ENCODE measurements around the gene ZNF426.
"Not testable (repeated sequence)": the region's sequence is repeated elsewhere in the genome, so short reads cannot be mapped to it uniquely, and the experiment has no call there.

The ZNF426 gene

DNA sequence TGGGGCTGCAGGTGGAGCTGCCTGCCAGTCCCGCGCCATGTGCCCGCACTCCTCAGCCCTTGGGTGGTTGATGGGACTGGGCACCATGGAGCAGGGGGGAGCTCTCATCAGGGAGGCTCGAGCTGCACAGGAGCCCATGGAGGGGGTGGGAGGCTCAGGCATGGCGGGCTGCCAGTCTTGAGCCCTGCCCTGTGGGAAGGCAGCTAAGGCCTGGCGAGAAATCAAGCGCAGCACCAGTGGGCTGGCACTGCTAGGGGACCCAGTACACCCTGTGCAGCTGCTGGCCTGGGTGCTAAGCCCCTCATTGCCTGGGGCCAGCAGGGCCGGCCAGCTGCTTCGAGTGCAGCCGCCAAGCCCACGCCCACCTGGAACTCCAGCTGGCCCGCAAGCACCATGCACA is 2.8 kb upstream of the ZNF426 start:
- not testable (repeated sequence) for H3K4me1 ChIP-seq (ENCODE audit: insufficient read depth, low read length); H3K4me3 ChIP-seq (ENCODE audit: low read length); H3K27ac ChIP-seq (ENCODE audit: low read length); H3K36me3 ChIP-seq (ENCODE audit: insufficient read depth, low read depth, low read length); H3K9ac ChIP-seq (ENCODE audit: low read depth, low read length); H3K27me3 ChIP-seq (ENCODE audit: insufficient read depth, low read length)
- H3K9me3 ChIP-seq (ENCODE audit: insufficient read depth, low read depth, low read length), result peaks cover 24% of the 10 kb centered on the region; the same call in 1 of the 2 replicates

- not testable (repeated sequence) for H3K27ac ChIP-seq (ENCODE audit: low read length); H3K27me3 ChIP-seq (ENCODE audit: insufficient read depth, low read length); H3K4me3 ChIP-seq (ENCODE audit: low read length); H3K9ac ChIP-seq (ENCODE audit: low read depth, low read length); H3K4me1 ChIP-seq (ENCODE audit: insufficient read depth, low read length)
- Histone ChIP-seq H3K36me3 (ENCODE audit: insufficient read depth, low read depth, low read length) (peaks cover 14% of the 10 kb centered on the region), H3K9me3 (ENCODE audit: insufficient read depth, low read depth, low read length) (peaks cover 25% of the 10 kb centered on the region)
These were observed 1.5 kb upstream of the ZNF426 start for GRCh38 chr19:9539921-9540320.

DNA sequence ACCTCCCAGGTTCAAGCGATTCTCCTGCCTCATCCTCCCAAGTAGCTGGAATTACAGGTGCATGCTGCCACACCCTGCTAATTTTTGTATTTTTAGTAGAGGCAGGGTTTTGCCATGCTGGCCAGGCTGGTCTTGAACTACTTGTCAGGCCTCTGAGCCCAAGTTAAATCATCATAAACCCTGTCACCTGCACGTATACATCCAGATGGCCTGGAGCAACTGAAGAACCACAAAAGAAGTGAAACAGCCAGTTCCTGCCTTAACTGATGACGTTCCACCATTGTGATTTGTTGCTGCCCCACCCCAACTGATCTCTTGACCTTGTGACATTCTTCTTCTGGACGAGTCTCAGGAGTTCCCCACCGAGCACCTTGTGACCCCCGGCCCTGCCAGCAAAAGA is 756 bp upstream of the ZNF426 start:
- not testable (repeated sequence) for H3K27ac ChIP-seq (ENCODE audit: low read length); H3K4me1 ChIP-seq (ENCODE audit: insufficient read depth, low read length); H3K27me3 ChIP-seq (ENCODE audit: insufficient read depth, low read length)
- peak overlapping the region; percentile 90 for H3K4me3 ChIP-seq (ENCODE audit: low read length)
- H3K9ac ChIP-seq (ENCODE audit: low read depth, low read length), result peak overlapping the region; percentile 98; the same call in 1 of the 2 replicates
- H3K9me3 ChIP-seq (ENCODE audit: insufficient read depth, low read depth, low read length), result peaks cover 25% of the 10 kb centered on the region
- peaks cover 21% of the 10 kb centered on the region for H3K36me3 ChIP-seq (ENCODE audit: insufficient read depth, low read depth, low read length)

- no peaks in the 10 kb centered on the region; the same call in 1 of the 2 replicates for H3K4me1 ChIP-seq (ENCODE audit: insufficient read depth, low read length)
- H3K4me3 ChIP-seq (ENCODE audit: low read length), result no peak overlapping the region
- no peaks in the 10 kb centered on the region for H3K27me3 ChIP-seq (ENCODE audit: insufficient read depth, low read length)
- peaks cover 54% of the 10 kb centered on the region for H3K36me3 ChIP-seq (ENCODE audit: insufficient read depth, low read depth, low read length)
- no peak overlapping the region for H3K27ac ChIP-seq (ENCODE audit: low read length)
- no peak overlapping the region for H3K9ac ChIP-seq (ENCODE audit: low read depth, low read length)
- peaks cover 49% of the 10 kb centered on the region for H3K9me3 ChIP-seq (ENCODE audit: insufficient read depth, low read depth, low read length)
These were observed 2.5 kb downstream of the ZNF426 start for GRCh38 chr19:9535934-9536333.

DNA sequence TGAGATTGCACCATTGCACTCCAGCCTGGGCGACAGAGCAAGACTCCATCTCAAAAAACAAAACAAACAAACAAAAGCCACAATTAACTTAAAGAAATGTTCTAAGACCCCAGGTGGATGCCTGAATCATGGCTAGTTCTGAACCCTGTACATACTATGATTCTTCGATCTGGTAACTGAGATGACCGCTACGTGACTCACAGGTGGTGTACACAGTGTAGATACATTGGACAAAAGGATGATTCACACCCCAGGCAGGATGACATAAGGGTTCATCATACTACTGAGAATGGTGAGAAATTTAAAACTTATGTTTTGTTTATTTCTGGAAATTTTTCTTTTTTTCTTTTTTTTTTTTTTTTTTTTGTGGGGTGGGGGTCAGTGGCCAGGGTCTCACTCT is 6.5 kb downstream of the ZNF426 start:
- H3K9me3 ChIP-seq (ENCODE audit: insufficient read depth, low read depth, low read length), result peaks cover 88% of the 10 kb centered on the region
- no peak overlapping the region for H3K9ac ChIP-seq (ENCODE audit: low read depth, low read length)
- H3K36me3 ChIP-seq (ENCODE audit: insufficient read depth, low read depth, low read length), result peaks cover 94% of the 10 kb centered on the region
- H3K27me3 ChIP-seq (ENCODE audit: insufficient read depth, low read length), result no peaks in the 10 kb centered on the region
- H3K4me3 ChIP-seq (ENCODE audit: low read length), result no peak overlapping the region
- no peak overlapping the region for H3K27ac ChIP-seq (ENCODE audit: low read length)
- no peaks in the 10 kb centered on the region for H3K4me1 ChIP-seq (ENCODE audit: insufficient read depth, low read length)

DNA sequence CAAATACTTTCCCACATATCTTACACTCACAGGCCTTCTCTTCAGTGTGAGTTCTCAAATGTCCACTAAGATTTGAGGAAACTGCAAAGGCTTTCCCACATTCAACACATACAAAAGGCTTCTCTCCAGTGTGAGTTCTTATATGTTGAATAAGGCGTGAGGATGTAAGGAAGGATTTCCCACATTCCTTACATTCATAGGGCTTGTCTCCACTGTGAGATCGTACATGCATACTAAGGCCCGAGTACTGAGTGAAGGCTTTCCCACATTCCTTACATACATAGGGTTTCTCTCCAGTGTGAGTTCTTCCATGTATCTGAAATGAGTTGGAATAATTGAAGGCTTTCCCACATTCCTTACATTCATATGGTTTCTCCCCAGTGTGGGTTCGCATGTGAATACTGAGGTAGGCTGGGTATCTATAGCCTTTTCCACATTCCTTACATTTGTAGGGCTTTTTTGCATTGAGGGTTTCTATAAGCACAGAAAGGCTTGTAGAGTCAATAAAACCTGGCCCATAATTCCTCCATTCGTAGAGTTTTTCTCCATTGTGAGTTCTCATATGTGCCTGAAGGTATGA is 9.6 kb downstream of the ZNF426 start:
- Histone ChIP-seq H3K4me1 (ENCODE audit: insufficient read depth, low read length) (no peaks in the 10 kb centered on the region), H3K27ac (ENCODE audit: low read length) (no peak overlapping the region), H3K9me3 (ENCODE audit: insufficient read depth, low read depth, low read length) (peaks cover 91% of the 10 kb centered on the region)

GRCh38 chr19:9523885-9524474 is 14.5 kb downstream of the ZNF426 start:
- no peak overlapping the region for H3K27ac ChIP-seq (ENCODE audit: low read length)
- H3K9me3 ChIP-seq (ENCODE audit: insufficient read depth, low read depth, low read length), result peaks cover 88% of the 10 kb centered on the region
- no peak overlapping the region for H3K9ac ChIP-seq (ENCODE audit: low read depth, low read length)
- peaks cover 47% of the 10 kb centered on the region for H3K36me3 ChIP-seq (ENCODE audit: insufficient read depth, low read depth, low read length)
- peak overlapping the region; percentile 30; the same call in 1 of the 2 replicates for H3K4me3 ChIP-seq (ENCODE audit: low read length)
- no peaks in the 10 kb centered on the region for H3K27me3 ChIP-seq (ENCODE audit: insufficient read depth, low read length)
- no peaks in the 10 kb centered on the region for H3K4me1 ChIP-seq (ENCODE audit: insufficient read depth, low read length)

More for the DNA sequence above, 9.6 kb downstream of the ZNF426 start:
- Histone ChIP-seq H3K4me3 (ENCODE audit: low read length) (peak overlapping the region; percentile 19), H3K36me3 (ENCODE audit: insufficient read depth, low read depth, low read length) (peaks cover 89% of the 10 kb centered on the region), H3K9ac (ENCODE audit: low read depth, low read length) (no peak overlapping the region), H3K27me3 (ENCODE audit: insufficient read depth, low read length) (no peaks in the 10 kb centered on the region)

GRCh38 chr19:9507285-9507684 is 31.2 kb downstream of the ZNF426 start:
- H3K9me3 ChIP-seq (ENCODE audit: insufficient read depth, low read depth, low read length), result peaks cover 84% of the 10 kb centered on the region

GRCh38 chr19:9500796-9501195 is 37.6 kb downstream of the ZNF426 start:
- H3K36me3 ChIP-seq (ENCODE audit: insufficient read depth, low read depth, low read length), result no peaks in the 10 kb centered on the region
- H3K9me3 ChIP-seq (ENCODE audit: insufficient read depth, low read depth, low read length), result peaks cover 66% of the 10 kb centered on the region
- no peak overlapping the region for H3K27ac ChIP-seq (ENCODE audit: low read length)
- H3K4me3 ChIP-seq (ENCODE audit: low read length), result no peak overlapping the region
- no peak overlapping the region for H3K9ac ChIP-seq (ENCODE audit: low read depth, low read length)
- H3K27me3 ChIP-seq (ENCODE audit: insufficient read depth, low read length), result no peaks in the 10 kb centered on the region
- H3K4me1 ChIP-seq (ENCODE audit: insufficient read depth, low read length), result no peaks in the 10 kb centered on the region

More at GRCh38 chr19:9507285-9507684, 31.2 kb downstream of the ZNF426 start:
- no peaks in the 10 kb centered on the region for H3K36me3 ChIP-seq (ENCODE audit: insufficient read depth, low read depth, low read length)
- no peak overlapping the region for H3K27ac ChIP-seq (ENCODE audit: low read length)
- no peaks in the 10 kb centered on the region for H3K4me1 ChIP-seq (ENCODE audit: insufficient read depth, low read length)
- H3K4me3 ChIP-seq (ENCODE audit: low read length), result no peak overlapping the region
- H3K27me3 ChIP-seq (ENCODE audit: insufficient read depth, low read length), result no peaks in the 10 kb centered on the region
- no peak overlapping the region for H3K9ac ChIP-seq (ENCODE audit: low read depth, low read length)

DNA sequence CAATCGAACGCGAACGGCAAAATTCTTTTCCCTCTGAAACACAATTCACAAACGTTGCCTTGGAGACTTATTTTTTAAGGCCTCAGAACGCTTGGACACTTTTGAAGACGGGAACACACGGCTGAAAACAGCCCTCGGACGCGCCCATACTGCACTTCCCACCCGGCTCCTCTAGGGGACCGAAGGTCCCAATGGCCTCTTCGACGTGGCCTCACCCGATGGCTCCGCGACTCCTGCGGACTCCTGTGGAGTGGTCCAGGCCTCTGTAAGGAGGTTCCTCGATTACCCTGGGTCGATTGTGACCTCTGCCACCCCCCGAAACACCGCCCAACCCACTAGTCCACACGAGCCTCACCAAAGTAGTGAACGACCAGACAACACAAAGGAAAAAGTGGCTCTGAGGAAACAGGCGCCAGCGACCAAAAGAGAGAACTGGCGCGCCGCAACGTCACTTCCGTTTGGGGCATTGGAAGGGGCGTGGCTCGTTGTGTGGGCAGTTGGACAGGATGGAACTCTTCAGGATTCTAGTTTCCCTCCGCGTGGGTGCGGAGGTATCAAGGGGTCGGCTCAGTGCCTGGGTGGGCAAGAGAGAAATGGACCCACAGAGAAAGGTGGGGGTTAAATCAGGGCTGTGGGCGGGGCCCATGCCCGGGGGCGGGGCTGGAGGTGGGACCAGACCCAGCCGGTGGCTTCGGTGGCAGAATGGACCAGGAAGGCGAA is 40.1 kb downstream of the ZNF426 start, which contains the start of gene ZNF560:
Gene ZNF560 (minus strand): TSS at position 434 of the 720 bp plus-strand sequence. CDS start 23,303 bp downstream, outside the sequence.
- Histone ChIP-seq H3K27me3 (ENCODE audit: insufficient read depth, low read length) (no peaks in the 10 kb centered on the region), H3K27ac (ENCODE audit: low read length) (no peak within 1 kb of the TSS), H3K4me3 (ENCODE audit: low read length) (no peak within 1 kb of the TSS), H3K36me3 (ENCODE audit: insufficient read depth, low read depth, low read length) (no peaks in the 10 kb centered on the region), H3K9me3 (ENCODE audit: insufficient read depth, low read depth, low read length) (peaks cover 68% of the 10 kb centered on the region), H3K9ac (ENCODE audit: low read depth, low read length) (no peak within 1 kb of the TSS), H3K4me1 (ENCODE audit: insufficient read depth, low read length) (no peaks in the 10 kb centered on the region)

- Histone ChIP-seq H3K9me3 (ENCODE audit: insufficient read depth, low read depth, low read length) (peaks cover 81% of the 10 kb centered on the region), H3K36me3 (ENCODE audit: insufficient read depth, low read depth, low read length) (no peaks in the 10 kb centered on the region), H3K4me1 (ENCODE audit: insufficient read depth, low read length) (no peaks in the 10 kb centered on the region), H3K27ac (ENCODE audit: low read length) (no peak overlapping the region), H3K4me3 (ENCODE audit: low read length) (no peak overlapping the region), H3K27me3 (ENCODE audit: insufficient read depth, low read length) (no peaks in the 10 kb centered on the region), H3K9ac (ENCODE audit: low read depth, low read length) (no peak overlapping the region)
These were observed 44.3 kb downstream of the ZNF426 start for GRCh38 chr19:9494096-9494495.

DNA sequence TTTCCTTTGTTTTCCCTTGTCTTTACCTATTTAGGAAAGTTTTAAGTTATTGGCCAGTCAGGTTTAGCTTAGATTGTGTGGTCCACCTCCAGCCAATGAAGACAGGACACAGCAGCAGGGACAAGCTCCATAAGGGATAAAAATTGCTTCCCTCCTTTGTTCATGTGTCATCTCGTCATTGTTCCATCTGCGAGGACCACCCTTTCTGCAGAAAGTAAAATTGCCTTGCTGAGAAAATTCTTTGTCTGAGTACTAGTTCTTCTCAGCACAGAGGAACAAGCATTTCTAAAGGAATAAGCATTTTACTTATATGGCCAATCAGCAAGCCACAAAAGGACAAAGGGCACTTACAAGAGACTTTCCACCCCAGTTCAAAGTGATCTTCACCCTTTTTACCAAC is 51.4 kb downstream of the ZNF426 start:
- Histone ChIP-seq H3K36me3 (ENCODE audit: insufficient read depth, low read depth, low read length) (no peaks in the 10 kb centered on the region), H3K4me1 (ENCODE audit: insufficient read depth, low read length) (no peaks in the 10 kb centered on the region), H3K9ac (ENCODE audit: low read depth, low read length) (no peak overlapping the region), H3K9me3 (ENCODE audit: insufficient read depth, low read depth, low read length) (peaks cover 58% of the 10 kb centered on the region), H3K27ac (ENCODE audit: low read length) (no peak overlapping the region), H3K4me3 (ENCODE audit: low read length) (no peak overlapping the region), H3K27me3 (ENCODE audit: insufficient read depth, low read length) (no peaks in the 10 kb centered on the region)
